Ramos (cell line): Measurements from ENCODE around the gene PAX6.

Experiments
- in situ Hi-C: fragments of 300-500 bp; cut with MboI; formaldehyde crosslinking; loops from one replicate; pipeline ENCODE4 v1.14.3; 2022; ENCODE audit warnings: low sequenced_read_pairs; ENCODE audit not compliant: unreplicated experiment

PAX6 gene

GRCh38 chr11:31799435-31800397, 11.4 kb downstream of the PAX6 start:
- in situ Hi-C loops: no loop called here

DNA sequence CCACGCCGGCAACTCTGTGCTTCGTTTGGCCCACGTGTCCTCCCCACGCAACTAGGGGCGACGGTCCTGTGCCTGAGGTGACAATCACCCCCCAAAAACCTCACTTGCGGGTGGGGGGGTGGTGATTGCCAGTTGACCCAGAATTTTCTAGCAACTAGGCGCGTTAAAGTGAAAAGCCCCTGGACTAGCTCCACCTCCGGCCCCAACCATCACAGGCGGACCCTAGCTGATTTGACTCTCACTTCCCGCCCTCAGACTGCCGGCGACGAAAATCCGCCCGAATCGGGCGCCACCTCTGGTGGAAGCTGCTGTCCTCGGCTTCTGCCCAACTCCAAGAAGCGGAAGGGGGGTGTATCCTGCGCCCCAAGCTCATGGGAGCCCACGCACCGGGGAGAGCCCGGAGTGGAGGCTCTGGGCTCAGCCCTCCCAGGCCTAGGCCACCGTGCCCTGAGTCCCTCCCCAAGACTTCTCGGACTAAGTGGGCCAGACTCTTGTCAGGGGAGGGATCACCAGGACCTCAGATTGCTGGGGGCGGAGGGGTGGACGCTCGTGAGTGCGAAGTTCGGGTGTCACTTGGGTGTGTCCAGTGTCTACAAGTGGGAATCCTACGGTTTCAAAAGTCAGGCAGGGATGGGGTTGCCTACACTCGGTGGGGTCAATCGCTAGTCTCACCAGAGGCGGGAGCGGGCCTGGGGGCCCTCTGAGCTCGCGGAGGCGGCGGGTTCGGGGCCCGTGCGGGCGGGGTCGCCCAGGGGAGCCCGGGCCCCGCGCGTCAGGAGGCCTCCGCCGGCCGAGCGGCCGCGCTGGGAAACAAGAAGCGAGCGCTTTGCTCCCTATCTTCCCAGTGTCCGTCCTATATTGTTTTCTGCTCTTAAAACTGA, 12.3 kb downstream of the PAX6 start:
- in situ Hi-C loops: no loop called here

- in situ Hi-C loops: no loop called here
These were observed 13.0 kb downstream of the PAX6 start for GRCh38 chr11:31798057-31798553.

- in situ Hi-C loops: no loop called here
These were observed 13.7 kb downstream of the PAX6 start for GRCh38 chr11:31797190-31798056.

DNA sequence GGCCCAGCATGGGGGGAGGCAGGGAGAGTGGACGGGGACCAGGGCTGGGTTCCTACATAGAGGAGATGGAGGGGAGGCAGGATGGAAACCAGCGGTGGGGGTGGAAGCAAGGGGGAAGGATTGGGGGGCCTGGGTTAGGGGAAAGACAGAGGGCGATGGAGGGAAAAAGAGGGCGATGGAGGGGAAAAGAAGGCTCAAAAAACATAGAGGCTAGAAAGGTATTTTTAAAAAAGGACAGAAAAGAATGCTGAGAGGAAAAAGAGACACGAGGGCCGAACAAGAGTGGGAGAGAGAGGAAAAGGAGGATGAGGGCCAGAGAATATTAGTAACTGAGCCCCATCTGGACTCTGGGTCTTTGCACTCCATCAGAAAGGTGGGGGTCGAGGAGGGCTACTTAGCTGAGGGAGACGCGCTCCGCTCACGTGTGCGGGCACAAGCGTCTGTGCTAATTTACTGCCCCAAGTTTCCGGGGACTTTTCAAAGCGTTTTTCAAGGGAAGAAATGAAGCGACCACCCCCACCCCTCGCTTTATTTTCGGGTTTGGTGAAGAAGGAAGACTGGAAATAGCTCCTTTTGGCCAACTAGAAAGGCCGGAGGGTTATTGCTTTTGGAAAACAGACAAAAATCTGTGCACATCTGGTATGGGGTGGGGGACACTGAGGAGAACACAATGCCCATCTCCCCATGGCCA, 14.5 kb downstream of the PAX6 start:
- in situ Hi-C loops: no loop called here

GRCh38 chr11:31795706-31796498, 15.2 kb downstream of the PAX6 start:
- in situ Hi-C loops: no loop called here

DNA sequence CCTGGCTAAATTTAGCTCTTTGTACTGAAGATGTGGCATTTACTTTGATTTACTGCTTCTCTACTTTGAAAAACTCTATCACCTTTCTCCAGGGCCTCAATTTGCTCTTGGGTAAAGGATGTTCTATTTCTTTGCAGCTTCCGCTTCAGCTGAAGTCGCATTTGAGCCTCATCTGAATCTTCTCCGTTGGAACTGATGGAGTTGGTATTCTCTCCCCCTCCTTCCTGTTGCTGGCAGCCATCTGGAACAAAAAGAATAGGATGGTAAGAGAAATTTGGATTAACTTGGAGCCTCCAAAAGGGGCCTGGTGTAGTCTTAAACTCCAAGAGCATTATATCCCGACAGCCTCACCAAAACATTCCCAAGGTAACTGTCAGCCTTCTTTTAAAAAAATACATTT, 16.6 kb downstream of the PAX6 start:
- in situ Hi-C loops: no loop called here

DNA sequence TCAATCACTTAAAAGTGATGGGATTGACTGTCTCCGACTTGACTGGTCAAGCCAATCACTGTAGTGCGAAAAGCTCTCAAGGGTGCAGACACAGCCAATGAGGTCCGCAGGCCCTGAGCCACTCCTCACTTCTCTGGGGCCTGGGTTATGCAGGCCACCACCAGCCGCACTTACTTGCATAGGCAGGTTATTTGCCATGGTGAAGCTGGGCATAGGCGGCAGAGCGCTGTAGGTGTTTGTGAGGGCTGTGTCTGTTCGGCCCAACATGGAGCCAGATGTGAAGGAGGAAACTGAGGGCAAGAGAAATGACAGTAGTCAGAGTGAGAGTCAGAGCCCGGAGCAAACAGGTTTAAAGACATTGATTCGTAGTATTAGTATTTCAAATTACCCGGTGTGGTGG, 17.9 kb downstream of the PAX6 start:
- in situ Hi-C loops: no loop called here

DNA sequence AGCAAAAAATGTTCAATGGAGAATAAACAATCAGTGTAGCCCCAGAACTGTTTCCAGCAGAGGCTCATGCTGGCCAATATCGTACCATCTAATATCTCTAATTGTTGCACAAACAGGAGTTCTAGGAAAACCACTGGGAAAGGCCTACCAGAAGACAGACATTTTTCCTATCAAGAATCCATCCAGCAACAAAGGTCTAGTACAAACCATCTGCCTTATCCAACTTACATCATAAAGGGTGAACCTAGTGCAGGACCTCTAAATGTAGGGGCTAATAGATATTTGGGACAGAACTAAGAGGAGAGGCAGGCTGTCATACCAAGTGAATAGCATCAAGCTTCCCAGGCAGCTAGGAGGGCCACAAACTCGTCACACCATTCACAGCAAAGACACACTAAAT, 18.7 kb downstream of the PAX6 start:
- in situ Hi-C loops: no loop called here

DNA sequence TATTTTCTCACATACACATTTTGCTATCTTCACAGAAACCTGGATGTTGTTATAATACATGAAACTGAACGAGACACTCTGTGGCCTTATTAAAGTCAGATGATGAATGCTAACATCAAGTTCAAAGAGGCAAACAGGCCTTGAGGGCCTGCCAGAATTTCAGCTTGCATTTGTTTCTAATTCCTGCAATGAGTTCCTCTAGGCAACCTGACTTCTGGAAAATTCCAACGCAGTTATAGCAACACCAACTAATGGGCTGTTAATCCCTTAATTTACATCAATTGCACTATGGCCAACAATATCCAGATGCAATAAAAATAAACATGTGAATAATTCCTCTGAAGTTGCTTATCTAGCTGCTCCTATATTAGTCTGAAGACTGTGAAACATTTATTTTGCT, 19.1 kb downstream of the PAX6 start:
- in situ Hi-C loops: no loop called here

DNA sequence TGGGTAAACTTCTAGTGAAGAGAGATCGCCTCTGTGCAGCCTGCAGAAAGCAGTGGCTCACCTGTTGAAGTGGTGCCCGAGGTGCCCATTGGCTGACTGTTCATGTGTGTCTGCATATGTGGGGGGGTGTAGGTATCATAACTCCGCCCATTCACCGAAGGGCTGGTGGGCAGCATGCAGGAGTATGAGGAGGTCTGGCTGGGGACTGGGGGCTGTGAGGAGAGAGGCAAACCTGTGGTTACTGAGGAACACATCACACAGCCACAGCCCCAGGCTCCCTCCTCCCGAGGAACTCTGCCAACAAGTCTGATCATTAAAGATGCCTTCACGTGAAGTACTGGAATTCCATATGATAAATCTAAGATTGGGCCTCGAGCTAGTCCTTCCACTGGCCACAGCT, 20.5 kb downstream of the PAX6 start:
- in situ Hi-C loops: no loop called here

DNA sequence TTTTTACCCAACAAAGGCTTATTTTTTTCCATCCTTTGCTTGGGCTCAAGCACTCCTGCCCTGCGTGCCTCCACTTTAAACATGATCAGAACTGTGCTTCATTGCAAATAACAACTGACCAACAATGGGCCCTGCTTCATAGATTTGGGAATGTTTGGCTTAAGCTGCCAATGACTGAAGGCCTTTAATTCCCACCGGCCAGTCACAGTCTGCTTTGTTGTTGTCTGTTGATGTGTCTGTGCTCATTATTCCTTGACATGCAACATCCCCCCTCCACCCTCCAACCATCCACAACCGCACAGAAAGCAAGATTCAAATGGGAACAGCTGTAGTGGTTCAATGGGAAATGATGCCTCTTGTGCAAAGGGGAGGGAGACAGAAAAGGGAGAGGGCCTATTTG, 23.0 kb downstream of the PAX6 start:
- in situ Hi-C loops: no loop called here

DNA sequence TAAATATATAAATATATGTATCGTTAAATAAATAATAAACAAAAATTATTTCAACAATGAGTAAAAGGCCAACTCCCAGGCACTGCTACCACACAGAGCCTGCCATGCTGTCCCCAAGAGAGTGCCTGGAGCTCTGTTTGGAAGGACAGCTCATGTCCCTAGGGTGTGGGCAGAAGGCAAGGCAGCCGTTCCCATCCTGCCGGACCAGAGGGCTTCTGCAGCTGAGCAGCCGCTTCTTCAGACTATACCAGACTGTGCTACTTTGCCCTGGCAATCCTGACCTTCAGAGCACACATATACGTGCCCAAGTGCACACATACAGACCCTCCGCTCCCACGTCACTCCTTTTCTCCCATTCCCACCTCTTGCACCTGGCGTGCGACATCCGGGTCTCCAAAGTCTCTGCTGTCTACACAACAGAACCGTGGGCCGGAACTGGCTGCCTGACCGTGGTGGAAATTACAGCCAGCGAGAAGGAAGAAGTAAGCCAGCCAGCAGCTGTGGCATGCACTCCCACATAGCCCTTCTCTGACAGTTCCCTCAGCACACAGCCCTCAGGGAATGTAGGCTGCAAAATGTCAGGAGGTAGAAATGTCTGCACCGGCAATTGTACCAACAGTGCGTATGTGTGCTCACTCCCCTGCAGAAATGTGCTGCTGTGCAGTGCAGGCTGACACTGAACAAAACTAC, 24.0 kb downstream of the PAX6 start:
- in situ Hi-C loops: no loop called here

GRCh38 chr11:31784611-31785010, 26.5 kb downstream of the PAX6 start:
- in situ Hi-C loops: no loop called here

GRCh38 chr11:31783252-31783651, 27.9 kb downstream of the PAX6 start:
- in situ Hi-C loops: no loop called here

GRCh38 chr11:31782257-31782656, 28.9 kb downstream of the PAX6 start:
- in situ Hi-C loops: no loop called here

GRCh38 chr11:31780480-31780971, 30.6 kb downstream of the PAX6 start:
- in situ Hi-C loops: no loop called here

GRCh38 chr11:31780078-31780477, 31.0 kb downstream of the PAX6 start:
- in situ Hi-C loops: no loop called here
